Colon (tissue), 2 donors: Measurements from ENCODE around the gene ABTB2.

Experiments used
- FAIRE-seq: peaks from 2 replicates; lab custom pipeline; 2012; peaks lifted over from hg19 to GRCh38; lab: Jason Lieb, UNC
- donor health status: control.
- donor health status: control.

The ABTB2 gene

DNA sequence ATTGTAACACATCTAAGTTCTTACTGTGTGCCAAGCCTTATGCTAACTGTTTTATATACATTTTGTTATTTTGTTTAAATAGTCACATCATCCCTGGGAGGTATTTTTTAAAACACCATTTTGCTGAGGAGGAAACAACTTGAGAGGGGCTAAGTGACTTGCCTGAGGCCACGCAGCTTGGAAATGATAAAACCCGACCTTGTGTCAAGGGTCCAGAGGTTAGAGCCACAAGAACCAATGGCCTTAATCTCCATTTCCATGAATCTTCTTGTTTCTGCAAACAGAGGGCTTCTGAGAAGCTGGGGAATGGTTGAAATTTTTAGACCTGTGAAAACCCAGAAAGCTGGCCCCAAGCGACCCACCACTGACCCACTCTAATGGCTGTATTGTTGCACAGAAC, 16.7 kb downstream of the ABTB2 start:
- FAIRE-seq: no peak

DNA sequence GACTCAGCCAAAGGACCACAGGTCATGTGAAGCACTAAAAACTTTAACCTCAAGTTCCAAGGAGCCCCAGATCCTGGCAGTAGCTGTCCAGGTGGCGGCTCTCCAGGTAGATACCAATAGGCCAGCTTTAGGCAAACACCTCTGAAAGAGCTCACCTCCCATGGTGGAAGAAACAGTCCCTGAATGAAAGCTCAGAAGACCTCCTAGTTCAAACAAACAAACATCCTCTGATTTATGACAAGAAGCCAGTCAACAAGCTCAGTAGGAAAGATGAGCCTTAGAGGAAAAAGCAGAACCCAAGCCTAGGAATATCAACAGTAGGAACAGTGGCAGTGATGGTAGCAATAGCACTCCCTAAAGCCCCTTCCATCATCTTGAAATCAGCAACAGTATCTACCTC, 17.2 kb downstream of the ABTB2 start:
- no peak for FAIRE-seq

- no peak for FAIRE-seq
Observed at GRCh38 chr11:34339149-34340064, 18.4 kb downstream of the ABTB2 start.

DNA sequence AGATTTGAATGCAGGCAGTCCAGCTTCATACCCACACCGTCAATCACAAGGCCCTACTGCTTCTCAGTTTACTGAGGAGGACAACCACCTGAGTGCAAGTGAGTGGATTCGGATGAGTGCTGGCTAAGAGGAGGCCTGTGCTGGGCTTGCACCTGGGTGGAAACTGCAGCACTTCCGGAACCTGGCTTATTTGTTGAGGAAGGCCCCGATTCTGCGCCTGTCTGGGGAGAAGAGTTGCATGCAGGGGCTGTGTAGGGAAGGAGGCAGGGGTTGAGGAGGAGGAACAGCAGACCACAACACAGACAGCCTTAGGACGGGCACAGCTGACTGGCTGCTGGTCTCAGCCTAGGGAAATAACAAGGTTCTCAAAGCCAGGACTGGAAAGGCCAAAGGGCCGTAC, 20.8 kb downstream of the ABTB2 start:
- FAIRE-seq: no peak

GRCh38 chr11:34335801-34336200, 22.0 kb downstream of the ABTB2 start:
- no peak for FAIRE-seq

DNA sequence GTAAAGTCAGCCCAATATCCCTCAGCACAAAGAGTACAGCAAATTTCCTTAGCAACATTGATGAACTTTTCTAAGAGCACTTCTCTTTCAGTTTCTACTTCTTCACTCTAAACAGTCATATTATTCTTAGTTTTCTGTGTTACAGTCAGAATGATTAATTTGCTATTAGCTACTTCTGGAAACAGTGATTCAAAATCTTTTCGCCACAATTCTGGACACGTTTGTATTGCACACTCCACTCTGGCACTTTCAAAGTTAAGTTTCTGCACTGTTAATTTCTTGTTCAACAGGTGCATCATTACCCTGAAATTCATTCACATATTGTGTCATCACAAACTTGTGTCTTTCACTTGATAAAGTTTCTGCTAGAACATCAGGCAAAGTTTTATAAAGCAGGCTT, 22.5 kb downstream of the ABTB2 start:
- no peak for FAIRE-seq

GRCh38 chr11:34333787-34334186, 24.0 kb downstream of the ABTB2 start:
- no peak for FAIRE-seq

GRCh38 chr11:34332524-34332923, 25.3 kb downstream of the ABTB2 start:
- no peak for FAIRE-seq

DNA sequence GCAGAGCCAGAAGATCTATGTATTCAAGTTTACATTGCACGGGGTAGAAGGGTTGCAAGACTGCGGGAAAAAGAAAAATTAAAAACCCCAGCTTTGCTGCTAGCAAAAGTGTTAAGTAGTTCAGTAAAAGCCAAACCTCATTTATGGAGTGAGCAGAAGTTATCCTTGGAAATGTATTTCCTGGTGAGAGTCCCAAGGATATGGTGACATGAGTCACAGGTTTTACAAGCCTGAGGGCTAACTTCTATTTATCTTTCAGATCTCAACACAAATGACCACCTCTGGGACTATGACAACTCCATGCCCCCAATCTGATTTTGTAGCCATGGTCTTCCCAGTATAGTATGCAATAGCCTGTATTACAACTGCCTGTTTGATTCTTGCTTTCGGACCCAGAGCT, 26.1 kb downstream of the ABTB2 start:
- no peak for FAIRE-seq

DNA sequence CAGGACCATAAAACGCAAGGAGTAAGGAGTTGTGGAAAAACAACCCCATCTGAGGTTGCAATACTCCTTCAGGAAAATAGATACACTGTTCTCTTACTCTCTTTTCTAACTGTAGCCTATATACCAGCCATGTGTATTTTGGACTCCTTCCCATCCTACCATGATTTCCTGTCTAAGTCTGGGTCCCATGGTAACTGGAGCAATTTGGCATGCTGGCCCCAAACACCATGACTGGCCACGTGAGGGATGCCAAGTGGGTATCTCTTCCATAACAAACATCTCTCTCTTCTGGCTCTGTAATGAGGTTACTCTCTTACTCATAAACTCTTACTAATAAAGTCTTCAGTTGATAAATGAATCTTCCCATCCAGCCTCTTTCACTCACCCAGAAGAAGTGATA, 26.5 kb downstream of the ABTB2 start:
- no peak for FAIRE-seq

GRCh38 chr11:34330653-34331052, 27.2 kb downstream of the ABTB2 start:
- FAIRE-seq: no peak

GRCh38 chr11:34329876-34330275, 27.9 kb downstream of the ABTB2 start:
- FAIRE-seq: no peak

DNA sequence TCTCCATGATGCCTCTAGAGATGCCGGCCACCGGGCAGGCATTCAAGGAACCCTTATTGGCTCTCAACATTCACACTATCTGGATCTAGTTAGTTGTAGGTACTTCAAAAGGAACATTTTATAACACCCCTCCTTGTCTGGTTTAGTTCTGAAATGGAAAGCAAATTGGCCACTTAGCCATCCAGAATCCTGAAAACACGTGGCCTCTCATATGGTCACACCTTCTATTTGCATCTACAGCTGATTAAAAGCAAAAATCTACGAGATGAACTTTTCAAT, 29.2 kb downstream of the ABTB2 start:
- FAIRE-seq: no peak

DNA sequence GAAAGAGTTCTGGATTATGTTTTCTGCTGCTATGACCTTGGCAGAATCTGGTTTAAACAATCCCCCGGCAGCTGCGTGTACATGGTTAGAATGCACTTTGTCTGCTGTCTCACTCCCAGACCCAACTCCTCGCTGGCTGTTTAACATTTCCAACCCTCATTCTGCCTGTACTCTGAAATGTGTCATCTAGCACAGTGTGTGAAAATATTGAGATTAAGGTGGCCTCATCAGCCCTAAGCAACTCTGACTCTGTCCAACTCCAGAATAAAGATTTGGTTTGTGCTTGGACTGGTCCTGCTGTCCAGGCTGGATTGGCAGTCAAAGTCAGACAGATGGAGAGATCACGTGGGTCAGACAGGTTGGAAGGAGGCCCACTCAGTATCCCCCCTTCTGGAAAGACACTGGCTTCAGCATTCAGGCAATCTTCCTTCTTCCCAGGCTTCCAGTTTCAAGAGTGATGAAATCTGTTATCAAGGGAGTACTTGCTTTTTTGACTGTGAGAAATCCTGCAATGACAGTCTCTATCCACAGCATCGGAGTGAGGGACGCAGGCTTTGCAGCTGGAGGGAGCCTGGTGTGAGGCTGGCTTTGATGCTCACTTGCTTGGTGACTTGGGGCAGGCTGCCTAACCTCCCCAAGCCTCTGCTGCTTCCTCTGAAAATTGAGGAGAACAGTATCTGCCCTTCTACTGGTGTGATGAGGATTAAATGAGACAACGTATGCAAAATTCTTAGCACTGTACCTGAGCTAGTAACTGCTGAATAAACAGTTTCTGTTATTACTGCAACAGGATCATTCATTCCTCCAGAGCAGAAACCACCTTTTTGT, 29.8 kb downstream of the ABTB2 start:
- no peak for FAIRE-seq

- no peak for FAIRE-seq
Observed at GRCh38 chr11:34324466-34324865, 33.3 kb downstream of the ABTB2 start.

DNA sequence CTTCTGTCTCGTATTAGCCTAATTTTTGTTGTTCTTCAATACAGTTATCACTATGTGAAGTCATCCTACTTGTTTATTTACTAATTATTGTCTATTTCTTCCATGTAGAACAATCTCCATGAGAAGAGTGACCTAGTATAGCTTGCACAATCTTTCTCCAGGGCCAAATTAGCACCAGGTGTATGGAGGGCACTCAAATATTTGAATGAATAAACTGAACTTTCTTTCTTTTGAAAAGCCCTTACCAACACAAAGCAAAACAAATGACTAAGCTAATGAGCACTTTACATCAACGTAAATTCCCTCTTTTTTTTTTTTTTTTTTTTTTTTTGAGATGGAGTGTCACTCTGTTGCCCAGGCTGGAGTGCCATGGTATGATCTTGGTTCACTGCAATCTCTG, 34.2 kb downstream of the ABTB2 start:
- no peak for FAIRE-seq

DNA sequence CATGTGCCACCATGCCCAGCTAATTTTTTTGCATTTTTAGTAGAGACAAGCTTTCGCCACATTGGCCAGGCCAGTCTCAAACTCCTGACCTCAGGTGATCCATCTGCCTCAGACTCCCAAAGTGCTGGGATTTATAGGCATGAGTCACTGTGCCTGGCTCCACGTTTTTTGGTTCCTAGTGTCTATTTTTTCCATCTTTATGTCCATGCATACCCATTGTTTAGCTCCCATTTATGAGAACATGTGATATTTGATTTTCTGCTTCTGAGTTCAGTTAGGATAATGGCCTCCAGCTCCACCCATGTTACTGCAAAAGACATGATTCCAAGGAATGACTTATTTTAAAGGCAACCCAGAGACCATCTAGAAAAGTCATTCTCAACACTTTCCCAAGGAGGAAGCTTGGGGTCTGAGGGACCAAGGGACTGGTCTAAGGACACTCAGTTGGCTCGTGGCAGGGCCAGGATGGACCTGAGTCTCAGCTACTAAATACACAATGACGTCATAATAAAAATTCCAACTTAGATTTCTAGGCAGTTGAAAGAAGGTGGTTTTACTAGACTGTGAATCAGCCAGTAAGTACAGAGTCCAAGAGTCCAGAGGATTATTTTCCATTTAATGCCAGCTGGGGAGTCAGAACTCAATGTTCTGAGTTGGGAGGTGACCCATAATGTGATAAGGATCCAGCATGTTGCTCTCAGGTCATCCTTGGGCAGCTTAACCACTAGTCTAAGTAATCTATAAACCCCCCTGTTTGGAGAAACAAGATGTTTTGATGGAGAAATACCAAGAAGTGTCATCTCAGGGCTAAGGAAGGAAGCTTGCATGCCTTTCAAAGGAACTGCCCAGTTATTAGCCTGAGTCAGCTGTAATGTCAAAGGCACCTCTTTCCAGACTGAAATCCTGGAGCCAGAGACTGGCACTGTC, 39.4 kb downstream of the ABTB2 start:
- no peak for FAIRE-seq

DNA sequence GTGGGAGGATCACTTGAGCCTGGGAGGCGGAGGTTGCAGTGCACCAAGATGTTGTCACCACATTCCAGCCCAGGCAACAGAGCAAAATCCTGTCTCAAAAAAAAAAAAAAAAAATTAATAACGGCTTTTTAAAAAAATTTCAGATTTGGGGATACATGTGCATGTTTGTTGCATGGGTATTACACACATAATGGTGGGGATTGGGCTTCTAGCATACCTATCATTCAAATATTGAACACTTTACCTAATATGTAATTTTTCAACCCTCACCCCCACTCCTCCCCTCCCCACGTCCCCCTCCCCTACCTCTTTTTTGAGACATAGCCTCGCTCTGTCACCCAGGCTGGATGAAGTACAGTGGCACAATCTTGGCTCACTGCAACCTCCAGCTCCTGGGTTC, 40.1 kb downstream of the ABTB2 start:
- FAIRE-seq: no peak

DNA sequence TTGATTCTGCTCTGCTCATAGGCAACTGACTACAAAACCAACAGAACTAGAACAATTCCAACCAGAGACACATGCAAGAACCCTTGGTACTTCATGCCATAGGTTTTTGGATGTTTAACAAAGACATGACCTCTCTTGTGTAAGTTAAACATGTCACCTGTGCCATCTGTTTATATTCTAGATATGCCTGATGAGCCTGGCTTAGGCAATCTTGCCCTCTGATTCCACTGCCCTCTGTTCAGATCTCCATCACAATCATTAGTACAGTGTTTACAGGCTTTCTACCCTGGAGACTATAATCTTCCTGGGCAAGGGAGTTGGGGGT, 40.8 kb downstream of the ABTB2 start:
- FAIRE-seq: no peak

- no peak for FAIRE-seq
Observed at GRCh38 chr11:34316347-34317035, 41.3 kb downstream of the ABTB2 start.

GRCh38 chr11:34315394-34315793, 42.4 kb downstream of the ABTB2 start:
- no peak for FAIRE-seq

GRCh38 chr11:34314936-34315335, 42.9 kb downstream of the ABTB2 start:
- FAIRE-seq: no peak
